AML-193 (cell line): ENCODE measurements around the gene LRFN4.
A peak's percentile ranks its signal among the peaks of the same experiment; 100 is the strongest.

Experiments used
- DNase-seq, 2 experiments: peaks; one replicate each; lab custom pipeline; 2025; lab: John Stamatoyannopoulos, UW

LRFN4 gene

DNA sequence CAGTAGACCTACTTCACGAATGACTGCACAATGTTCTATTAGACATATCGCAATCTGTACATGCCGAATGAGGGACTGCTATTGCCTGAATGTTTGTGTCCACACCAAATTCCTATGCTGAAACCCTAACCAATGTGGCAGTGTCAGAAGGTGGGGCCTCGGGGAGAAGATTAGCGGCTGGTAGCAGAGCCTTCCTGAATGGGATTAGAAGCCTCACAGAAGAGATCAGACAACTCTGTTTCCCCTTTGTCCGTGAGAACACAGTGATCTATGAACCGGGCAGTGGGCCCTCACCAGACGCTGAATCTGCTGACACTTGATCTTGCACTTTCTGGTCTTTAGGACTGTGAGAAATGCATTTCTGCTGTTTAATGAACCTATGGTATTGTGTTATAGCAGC, 33.1 kb downstream of the LRFN4 start:
- no peak for DNase-seq

DNA sequence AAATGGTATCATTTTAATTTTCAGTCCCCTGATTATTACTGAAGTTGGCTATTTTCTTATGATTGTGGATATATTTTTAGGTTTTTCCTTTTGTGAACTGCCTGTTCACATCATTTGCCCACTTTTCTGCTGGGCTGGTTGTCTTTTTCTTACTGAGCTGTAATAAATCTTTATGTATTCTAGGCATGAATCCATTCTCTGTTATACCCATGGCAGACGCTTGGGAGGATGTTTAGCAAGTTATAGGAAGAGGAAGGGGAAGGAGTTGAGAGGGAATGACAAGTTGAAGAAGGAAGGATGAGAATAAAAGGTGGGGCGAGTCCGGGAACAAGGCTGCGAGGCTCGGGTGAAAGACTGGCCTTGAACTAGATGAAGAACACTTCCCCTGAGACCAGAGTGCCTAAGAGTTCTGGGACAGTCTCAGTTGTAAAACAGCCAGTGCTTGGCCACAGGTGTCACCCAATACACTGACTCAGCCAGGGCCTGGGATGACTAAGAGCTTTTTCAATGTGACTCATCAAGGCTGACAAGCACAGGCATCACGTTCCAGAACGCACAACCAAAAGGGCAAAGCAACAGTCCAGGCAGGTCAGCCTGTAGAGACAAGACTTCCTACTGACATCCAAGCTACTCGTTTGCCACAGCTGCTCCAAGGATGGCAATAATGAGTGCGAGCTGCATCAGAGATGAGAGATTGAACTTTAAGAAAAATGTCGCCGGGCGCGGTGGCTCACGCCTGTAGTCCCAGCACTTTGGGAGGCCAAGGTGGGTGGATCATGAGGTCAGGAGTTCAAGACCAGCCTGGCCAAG, 35.2 kb downstream of the LRFN4 start:
- DNase-seq, result peak; percentile 28 to 31

DNA sequence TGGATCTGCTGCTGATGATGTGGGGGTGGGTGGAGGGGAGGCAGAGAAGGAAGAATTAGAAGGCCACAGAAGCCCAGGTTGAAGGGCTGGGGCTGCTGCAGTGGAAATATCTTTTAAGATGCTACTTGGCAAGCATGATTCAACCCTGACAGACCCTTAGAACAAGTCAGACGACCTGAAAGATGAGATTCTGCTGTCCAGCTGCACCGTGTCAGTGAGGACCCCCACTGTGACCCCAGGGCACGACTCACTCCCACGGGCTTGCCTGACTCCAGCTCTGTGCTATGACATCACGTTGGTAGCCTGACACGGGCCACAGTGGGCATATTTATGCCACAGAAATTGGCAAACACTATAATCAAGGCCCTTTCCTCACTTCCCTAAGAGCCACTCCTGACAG, 36.0 kb downstream of the LRFN4 start:
- no peak for DNase-seq

DNA sequence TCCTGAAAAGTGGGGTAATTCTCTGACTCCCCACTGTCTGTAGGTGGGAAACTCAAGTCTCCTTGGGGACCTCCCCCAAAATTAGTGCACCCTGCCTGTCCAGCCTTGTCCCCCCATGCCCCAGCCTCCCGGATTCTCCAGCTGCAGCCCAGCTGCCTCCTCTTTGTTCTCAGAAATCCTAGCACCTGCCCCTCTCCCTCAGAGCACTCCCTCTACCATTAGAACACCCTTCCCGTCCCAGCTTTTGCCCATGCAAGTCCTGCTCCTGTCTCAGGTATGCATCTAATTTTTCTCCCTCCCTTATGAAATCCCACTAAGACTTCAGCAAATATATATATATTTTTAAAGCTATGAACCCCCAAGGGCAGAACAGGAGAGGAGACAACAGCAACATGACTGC, 37.3 kb downstream of the LRFN4 start:
- no peak for DNase-seq

DNA sequence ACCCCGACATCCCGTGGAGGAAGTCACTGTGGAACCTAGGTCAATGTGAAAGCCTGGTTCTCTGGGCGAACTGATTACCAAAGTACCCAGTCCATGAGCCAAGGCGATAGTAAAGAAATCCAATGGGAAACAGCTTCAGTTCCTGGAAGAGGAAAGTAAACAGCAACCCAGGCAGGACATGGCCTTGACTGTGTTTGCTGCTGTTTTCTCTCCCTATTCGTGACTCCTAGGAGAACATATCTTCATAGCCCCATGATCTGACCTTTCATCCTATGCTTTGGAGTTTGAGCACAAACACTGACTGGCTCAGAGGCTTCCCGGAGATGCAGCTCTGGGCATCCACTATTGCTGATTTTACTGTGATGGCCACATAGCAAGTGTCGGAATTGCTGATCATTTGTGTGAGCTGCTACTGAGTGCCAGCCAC, 45.1 kb downstream of the LRFN4 start:
- no peak for DNase-seq

DNA sequence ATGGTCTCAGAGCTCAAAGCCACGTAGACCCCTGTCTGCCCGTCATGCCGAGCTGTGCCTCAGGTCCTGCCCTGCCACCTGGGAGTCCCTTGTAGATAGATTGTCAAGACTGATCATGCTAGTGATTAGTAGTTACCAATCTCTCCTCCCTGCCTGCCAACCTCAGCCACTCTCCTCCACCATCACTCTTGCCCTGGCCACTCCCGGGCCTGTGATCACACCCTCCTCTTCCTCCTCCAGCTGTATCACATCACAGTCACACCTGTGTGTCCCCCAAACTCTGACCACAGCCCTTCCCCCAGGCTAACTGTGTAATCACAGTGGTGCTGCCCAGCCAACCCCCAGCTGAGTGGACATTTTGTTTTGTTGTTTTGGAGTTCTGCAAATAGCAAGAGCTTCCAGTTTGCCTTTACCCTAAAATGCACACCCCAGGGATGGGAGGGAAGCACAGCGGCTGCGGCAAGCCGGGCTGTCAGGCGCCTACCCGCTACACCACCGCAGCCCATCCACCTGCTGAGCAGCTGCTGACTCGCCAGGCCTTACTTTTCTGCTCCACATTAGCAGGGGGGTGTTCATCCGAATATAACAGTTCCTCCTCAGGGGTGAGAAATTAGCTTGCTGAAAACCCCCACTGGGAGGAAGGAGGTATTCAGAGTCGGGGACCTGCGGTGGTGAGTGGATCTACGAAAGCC, 45.8 kb downstream of the LRFN4 start:
- no peak for DNase-seq

DNA sequence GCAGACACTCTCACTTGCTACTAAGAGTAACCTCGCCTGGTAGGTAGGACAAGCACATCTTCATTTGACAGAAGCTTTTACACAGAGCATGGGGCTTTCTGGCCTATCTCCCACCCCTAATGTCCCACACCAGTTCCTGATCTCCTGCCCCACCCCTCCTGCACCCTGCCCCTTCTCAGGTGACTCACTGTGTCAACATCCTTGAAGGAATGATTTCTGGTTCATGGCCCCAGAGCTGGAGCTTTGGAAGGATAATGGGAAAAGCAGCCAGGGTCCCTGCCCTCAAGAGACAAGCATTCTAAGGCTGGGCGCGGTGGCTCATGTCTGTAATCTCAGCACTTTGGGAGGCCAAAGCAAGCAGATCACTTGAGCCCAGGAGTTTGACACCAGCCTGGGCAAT, 47.2 kb downstream of the LRFN4 start:
- no peak for DNase-seq

DNA sequence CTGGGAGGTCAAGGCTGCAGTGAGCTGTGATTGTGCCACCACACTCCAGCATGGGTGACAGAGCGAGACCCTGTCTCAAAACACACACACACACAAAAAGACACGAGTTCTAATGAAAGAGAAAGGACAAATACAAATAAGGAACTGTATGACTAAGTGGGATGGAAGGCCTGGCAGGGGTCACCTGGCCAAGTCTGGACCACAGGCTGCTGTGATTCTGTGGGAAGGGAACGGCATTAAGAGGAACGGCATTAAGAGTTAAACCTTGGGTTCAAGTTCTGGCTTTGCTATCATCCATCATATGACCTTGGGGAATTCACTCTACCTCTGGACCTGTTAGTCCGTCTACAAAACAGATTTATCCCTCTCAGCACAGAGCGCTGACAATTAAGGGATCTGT, 47.7 kb downstream of the LRFN4 start:
- DNase-seq, result no peak

DNA sequence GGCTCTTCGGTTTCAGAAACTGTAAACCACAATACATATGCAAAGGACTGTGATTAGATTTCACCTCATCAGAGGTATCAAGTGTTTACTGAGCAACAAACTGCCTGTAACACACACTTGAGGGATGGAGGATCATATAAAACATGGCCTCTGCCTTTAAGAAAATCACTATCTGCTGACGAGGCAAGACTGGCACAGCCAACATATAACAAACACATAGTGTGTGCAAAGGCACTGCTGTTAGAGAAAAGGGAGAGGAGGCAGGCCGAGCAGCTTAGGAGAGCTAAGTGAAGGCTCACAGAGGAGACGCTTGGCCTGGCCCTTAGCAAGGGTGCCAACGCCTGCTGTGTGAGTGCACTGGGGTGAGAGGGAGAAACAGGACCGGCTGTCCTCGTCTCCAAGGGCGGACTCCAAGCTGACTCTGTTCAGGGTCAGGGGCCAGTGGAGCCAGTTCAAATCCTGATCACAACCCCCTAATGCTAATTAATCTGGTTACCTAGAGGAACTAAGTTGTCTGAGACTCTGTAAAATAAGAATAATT, 48.2 kb downstream of the LRFN4 start:
- DNase-seq, result no peak

DNA sequence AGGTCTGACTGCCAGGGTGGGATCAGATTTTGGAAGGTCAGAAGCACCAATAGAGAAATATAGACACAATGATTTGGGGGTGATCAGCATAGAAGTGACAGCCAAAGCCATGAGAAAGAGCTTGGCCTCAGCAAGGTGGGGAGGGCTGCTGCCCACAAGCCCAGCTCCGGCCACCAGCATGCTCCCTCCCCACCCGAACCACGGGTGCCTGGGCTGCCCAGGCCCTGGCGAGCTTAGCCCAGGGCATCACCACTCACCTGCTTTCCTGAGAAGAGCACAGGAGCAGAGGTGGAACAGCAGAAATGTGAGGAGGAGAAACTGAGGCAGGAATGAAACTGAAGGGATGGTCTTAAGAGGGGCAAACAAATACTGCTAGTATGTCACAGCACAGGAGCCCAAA, 48.8 kb downstream of the LRFN4 start:
- no peak for DNase-seq

DNA sequence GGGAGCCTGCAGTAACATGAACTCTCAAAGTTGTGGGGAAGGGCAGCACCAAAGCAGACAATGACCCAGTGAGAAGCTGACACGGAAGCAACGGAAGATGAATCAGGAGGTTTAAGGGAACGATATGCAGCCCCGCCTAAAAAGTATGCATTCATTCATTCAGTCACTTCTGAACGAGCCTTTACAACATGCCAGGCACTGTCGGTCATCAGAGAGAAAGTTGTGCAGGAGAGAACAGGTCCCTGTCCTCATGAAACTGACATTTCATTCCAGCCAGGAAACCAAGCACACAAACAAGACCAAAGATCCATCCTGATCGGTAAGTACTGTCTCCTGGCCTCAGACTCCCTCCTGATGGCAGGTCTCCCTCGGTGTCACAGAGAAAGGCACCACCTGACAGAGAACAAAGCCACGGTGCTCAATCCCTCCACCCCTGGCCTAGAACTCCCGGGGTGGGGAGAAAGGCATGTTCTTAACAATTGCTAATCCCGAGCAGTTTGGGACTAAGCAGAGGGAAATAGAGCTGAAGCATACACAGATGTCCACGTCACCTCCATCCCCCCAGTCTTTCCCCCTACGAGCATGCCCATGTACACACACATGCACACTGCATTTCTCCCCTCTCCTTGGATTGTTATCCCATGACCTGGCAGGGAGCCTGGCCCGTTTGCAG, 49.3 kb downstream of the LRFN4 start:
- no peak for DNase-seq

DNA sequence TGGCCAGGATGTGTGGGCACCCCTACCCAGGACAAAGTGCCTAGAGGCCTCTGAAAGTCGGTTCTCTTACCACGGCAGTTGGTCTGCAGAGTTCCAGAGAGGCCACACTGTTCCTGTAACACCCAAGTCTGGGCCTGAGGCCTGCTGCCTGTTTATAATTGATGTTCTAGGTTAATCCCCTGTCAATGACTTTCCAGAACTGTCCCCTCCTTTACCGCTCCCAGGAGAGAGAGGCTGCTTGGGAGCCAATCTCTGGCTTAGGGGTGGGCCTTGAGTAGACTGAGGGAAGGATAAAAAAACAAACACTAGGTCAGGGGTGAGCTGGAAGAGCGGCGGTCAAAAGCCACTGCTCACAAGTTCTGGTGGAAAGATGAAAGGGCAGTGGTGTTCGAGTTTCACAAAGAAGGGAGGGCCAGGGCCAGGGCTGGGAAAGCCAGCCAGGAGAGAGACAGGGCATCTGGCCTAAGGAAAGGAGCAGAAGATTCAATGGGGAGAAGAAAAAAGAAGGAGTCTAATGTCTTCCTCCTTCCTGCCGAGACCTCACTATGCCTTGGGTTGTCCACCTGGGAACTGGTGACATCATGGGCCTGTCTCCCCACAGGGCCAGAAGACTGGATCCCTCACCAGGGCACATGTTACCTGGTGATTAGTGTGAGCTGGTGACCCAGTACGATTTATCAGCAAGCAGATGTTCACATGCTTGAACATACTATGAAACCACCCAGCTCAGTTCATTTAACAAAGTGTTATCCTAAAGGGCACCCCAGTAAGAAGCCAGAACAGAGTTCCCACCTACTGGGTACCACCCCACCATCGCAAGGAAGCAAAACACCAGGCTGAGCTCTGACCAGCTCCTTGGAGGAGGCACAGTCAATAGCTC, 51.1 kb downstream of the LRFN4 start:
- DNase-seq, result no peak

DNA sequence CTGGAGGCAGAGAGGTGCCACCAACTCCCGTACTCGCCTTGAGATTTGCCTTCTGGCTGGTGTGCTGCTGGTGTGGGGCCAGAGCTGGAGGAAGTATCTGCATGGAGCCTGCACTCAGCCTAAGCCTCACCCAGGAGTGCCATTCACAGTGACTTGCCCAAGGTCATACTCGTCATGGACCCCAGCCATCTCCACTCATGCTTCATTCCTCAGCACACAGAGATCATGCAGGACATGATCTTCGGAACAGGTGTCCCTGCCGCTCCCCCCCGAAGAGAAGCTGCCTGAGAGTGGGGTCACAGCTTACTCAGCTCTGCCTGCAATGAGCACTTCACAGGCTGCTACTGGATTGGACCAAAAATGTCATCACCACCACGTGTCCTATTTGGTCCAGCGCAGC, 52.3 kb downstream of the LRFN4 start:
- no peak for DNase-seq

DNA sequence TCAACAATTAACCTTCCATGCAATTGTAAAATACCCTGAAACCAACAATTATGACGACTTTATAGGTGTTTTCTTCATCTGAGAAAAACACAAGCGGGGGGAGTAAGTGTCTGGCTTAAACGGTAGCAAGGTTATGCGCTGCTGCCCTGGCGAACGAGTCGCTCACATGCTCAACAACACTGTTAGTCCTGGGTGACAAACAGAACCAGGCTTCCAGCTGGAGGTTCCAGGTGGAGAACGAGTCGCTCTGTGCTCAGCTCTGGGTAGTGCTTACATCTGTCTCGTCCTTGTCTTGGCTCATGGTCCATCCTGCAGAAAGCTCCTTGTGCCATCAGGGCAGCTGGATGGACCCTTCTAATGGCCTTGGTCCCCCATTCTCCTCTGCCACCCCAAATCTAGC, 53.2 kb downstream of the LRFN4 start:
- DNase-seq, result no peak
